ENCODE results near the gene FOXD4L3.
"Not testable (repeated sequence)": the region's sequence is repeated elsewhere in the genome, so short reads cannot be mapped to it uniquely, and the experiment has no call there.

DNA sequence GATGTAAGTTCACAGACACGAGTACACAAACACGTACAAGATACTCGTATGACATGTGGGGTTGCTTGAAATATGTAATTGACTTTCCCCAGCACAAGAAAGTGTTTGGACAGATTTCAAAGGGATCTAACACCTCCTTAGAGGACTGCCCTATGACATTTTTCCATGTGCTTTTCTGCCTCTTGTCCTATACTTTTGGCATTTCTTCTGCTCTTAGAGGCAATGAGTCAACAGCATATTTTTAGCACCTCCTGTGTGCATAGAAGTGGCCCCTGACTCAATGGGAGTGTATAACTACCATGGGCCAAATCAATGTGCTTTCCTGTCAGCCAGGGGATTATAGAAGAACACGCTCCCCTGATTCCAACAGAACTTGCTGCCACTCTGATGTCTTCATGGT is 49.0 kb downstream of the FOXD4L3 start:
- TF ChIP-seq, protein P1, sequence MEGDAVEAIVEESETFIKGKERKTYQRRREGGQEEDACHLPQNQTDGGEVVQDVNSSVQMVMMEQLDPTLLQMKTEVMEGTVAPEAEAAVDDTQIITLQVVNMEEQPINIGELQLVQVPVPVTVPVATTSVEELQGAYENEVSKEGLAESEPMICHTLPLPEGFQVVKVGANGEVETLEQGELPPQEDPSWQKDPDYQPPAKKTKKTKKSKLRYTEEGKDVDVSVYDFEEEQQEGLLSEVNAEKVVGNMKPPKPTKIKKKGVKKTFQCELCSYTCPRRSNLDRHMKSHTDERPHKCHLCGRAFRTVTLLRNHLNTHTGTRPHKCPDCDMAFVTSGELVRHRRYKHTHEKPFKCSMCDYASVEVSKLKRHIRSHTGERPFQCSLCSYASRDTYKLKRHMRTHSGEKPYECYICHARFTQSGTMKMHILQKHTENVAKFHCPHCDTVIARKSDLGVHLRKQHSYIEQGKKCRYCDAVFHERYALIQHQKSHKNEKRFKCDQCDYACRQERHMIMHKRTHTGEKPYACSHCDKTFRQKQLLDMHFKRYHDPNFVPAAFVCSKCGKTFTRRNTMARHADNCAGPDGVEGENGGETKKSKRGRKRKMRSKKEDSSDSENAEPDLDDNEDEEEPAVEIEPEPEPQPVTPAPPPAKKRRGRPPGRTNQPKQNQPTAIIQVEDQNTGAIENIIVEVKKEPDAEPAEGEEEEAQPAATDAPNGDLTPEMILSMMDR (IDR thresholded peaks at IDR 0.05; ENCODE audit: low read depth, low read length, poor library complexity, severe bottlenecking) = not testable (repeated sequence)
- not testable (repeated sequence) for TF ChIP-seq EZH2phosphoT487 (IDR thresholded peaks at IDR 0.05; ENCODE audit: borderline replicate concordance, low read length)

Data from DOHH2 (cell line).